ENCODE results near the gene TBCCD1.
"Not testable (repeated sequence)": the region's sequence is repeated elsewhere in the genome, so short reads cannot be mapped to it uniquely, and the experiment has no call there.

The TBCCD1 gene

GRCh38 chr3:186596568-186597287 is 29.6 kb upstream of the TBCCD1 start:
- no peak for DNase-seq

GRCh38 chr3:186594591-186595113 is 27.5 kb upstream of the TBCCD1 start:
- no peak for DNase-seq

DNA sequence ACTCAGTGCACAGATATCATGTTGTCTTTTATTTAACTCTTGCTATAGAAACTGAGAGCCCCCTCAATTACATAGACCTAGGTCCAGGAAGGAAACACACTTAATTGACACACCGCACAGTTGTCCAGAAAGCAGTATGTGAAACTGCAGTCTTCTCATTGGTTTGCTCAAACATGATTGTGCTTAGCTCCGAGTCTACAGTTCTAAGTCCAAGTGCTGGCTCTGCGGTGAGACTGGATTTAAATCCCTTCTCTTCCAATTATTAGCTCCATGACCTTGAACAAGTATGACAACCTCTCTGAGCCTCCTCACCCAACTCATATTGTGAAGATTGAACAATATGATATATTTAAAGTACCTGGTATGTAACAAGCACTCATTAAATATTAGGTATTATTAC is 26.7 kb upstream of the TBCCD1 start:
- no peak for DNase-seq

DNA sequence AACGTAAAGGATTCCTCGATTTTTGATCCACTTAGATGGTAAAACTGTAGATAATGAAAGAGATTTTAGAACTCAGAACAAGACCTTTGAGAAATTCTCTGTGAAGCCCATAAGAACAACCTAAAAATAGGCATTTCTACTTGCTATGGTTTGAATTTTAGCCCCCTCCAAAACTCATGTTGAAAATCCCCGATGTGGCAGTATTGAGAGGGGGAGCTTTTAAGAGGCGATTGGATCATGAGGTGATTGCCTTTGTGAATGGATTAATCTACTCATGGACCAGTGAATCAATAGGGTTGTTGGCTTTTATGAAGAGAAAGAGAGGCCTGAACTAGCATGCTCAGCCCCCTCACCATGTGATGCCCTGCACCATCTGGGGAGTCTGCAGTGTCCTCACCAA is 25.5 kb upstream of the TBCCD1 start:
- DNase-seq: no peak

DNA sequence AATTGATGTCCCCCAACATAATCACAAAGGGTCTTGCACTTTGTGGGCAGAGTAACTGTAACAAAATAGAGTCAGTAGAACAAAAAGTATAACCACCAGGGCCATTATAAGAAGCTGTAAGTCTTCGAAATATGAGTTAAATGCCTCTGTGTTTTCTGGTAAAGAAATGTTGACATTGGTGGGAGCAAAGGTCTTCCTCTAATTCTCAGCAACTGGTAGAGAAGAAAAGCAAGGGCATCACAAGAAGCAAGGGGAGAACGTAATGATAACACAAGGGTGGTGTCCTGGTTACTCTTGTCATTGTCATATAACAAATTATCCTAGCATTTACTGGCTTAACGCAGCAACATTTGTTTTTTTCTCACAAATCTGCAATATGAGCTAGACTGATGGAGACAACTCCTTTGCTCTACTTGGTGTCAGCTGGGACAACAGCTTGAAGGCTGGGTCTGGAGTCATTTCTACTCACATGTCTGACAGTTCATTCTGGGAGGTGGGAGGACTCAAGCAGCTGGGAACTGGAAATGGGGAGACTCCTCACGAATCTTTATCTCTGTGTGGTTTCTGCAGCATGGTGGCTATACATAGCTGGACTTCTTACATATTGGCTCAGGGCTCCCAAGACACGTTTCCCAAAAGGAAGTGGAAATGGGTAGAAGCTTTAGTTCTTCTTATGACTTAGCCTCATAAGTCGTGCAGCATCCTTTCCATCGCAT is 23.6 kb upstream of the TBCCD1 start:
- DNase-seq: no peak

GRCh38 chr3:186589856-186590579 is 22.9 kb upstream of the TBCCD1 start:
- no peak for DNase-seq

DNA sequence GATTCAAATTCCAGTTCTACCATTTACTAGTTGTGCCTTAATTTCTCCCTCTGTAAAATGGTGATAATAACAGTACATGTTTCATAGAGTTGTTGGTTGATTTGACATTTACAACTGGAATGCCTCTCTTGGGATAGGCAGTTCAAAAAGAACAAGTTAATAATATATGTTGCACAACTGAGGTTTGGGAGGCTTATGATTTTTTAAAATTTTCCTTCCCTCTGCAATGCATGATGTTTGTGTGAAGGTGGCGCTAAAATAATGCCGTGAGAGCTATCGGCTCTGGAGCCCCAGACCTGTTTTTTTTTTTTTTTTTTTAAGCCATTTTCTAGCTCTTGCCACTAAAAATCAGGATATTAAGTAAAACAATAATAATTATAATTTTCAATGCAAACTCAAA is 22.0 kb upstream of the TBCCD1 start:
- DNase-seq: no peak

GRCh38 chr3:186588632-186589031 is 21.5 kb upstream of the TBCCD1 start:
- DNase-seq: no peak

GRCh38 chr3:186587183-186587582 is 20.0 kb upstream of the TBCCD1 start:
- no peak for DNase-seq

DNA sequence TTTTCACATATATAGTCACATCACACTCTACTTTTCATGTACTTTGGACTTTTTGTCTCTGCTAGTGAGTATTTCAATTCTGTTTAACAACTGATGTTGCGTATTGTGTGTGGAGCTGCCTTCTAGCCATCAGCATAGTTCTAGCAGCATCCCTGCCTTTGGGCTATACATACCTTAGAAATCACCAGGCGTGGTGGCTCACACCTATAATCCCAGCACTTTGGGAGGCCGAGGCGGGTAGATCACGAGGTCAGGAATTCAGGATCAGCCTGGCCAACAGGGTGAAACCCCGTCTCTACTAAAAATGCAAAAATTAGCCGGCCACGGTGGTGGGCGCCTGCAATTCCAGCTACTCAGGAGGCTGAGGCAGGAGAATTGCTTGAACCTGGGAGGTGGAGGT is 19.1 kb upstream of the TBCCD1 start:
- not testable (repeated sequence) for DNase-seq

GRCh38 chr3:186583831-186584230 is 16.7 kb upstream of the TBCCD1 start:
- no peak for DNase-seq

- DNase-seq: no peak
Measured at GRCh38 chr3:186582541-186582940, 15.4 kb upstream of the TBCCD1 start.

DNA sequence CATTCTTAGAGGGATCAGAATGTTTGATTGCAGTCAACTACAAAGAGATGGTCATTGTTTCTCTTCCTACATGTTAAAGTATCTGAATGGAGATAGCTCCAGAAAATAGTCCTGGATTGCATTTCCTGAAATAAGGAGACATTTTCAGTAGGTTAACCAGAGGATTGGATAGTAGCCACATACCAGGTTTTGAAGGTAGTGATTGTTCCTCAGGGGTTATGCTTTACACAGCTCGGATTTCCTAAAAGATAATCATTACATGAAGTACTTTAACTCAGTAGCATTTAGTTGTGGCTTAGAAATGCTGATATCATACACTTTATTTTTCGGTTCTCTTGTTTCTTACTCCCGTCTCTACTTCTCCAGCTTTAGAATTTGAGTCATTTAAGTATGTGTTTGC is 13.6 kb upstream of the TBCCD1 start:
- no peak for DNase-seq

- no peak for DNase-seq
Measured at GRCh38 chr3:186577521-186577920, 10.4 kb upstream of the TBCCD1 start.

DNA sequence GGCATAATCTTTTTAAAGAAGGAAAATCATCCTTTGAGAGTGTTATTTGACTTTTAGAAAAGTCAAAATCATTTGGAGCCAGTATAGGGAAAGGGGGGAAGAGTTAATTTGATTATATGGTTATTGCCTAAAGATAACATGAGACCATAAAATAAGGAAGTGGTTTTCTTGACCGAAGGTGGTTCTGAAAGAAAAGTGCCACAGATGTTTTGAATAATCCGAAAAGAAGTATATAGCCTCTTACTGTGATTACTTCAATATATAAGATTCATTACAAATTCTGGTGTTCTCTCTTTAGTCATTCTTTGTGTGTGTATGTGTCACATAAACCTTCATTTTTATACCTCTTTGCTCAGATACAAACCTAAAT is 4.5 kb upstream of the TBCCD1 start:
- no peak for DNase-seq

DNA sequence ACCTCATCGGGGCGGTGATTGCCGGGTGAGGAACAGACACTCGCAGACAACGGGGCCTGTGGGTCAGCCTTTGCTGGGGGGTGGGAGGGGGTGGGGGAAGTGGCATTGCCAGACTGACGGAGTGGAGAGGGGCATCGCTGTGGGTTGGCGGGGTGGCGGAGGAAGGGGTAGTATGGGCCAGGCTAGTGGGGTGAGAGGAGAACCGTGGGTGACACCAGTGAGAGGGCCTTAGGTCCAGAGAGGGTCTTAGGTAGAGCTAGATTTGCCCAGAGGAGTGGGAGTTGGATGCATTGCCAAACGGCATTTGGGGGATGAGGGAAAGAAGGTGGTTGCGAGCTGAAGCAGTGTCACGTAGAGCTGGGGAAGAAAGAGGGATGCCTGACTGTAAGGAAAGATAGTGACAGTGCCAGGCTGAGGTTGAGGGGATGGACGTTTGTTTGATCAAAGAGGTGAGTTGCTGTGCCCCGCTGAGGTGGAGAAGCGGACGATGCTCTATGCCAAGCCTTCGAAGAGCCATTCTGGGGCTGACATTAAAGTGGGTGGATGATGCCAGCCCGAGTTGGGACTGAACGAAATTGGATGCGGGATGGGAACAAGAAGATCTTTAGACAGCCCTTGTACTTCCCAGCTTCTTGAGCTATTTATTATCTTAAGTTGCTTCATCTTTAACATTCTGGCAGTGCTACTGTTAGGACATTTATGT is 4.0 kb upstream of the TBCCD1 start:
- no peak for DNase-seq

GRCh38 chr3:186570096-186570940 is 3.2 kb upstream of the TBCCD1 start, which contains the start of gene DNAJB11:
Gene DNAJB11, plus strand, starts transcription at chr3:186570720. Its CDS starts 178 bp downstream, at chr3:186570898.
- DNase-seq: peak; percentile 100

DNA sequence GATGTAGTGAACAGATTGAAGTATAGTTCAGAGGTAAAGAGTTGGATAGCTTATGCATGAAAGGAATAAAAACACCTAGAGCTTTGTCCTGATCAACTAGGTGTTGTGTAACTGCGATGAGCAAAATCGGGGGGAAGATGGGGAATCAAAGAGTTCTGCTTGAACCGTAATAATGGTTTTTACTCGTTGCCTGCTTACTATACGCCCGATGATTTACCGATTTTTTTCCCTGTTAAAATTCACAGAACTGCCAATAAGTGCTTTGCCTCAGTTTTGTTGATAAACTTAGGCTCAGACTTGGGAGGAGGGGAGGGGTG is 2.6 kb upstream of the TBCCD1 start:
- DNase-seq: no peak

DNA sequence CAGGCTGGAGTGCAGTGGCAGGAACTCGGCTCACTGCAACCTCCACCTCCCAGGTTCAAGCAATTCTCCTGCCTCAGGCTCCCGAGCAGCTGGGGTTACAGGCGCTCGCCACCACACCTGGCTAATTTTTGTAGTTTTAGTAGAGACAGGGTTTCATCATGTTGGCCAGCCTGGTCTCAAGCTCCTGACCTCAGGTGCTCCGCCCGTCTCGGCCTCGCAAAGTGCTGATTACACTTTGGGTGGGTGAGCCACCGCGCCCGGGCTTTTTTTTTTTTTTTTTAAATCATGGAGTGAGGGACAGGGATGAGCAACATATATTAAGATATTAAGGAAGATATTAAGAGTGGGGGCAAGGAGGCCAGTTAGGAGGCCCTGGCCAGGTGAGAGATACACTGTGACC is 2.2 kb upstream of the TBCCD1 start:
- DNase-seq: not testable (repeated sequence)

DNA sequence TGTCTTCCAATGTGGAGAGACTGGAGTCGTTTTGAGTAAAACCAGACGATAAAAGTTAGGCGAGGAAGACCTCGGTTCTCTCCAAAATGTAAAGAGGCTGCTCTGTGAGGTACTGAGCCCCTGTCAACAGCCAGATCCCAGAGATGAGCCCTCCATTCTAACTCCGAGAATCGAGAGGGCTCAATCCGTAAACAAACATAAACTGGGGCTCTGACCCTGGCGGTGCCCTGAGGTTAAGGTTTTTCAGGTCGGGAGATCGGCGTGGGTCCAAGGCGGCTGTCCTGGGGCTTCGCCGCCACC is 417 bp downstream of the TBCCD1 start:
- DNase-seq: no peak

- DNase-seq: no peak
Measured at GRCh38 chr3:186564586-186564985, 2.6 kb downstream of the TBCCD1 start.

GRCh38 chr3:186552408-186553031 is 14.6 kb downstream of the TBCCD1 start:
- no peak for DNase-seq
